Left ventricle myocardium inferior (tissue), 1 donor: Measurements from ENCODE around the gene IL16. TPM values are rescaled to one million over a fixed set of nuclear protein-coding genes. Genes with fewer than 3 reads are reported as not detected.

Source experiments
- DNase-seq: peaks from one replicate; pipeline ENCODE4 v3.0.0-alpha.2; 2020
- H3K27ac ChIP-seq: fragments of 200-600 bp; replicated peaks from 2 replicates; pipeline ENCODE4 v1.8.0; 2021
- H3K27me3 ChIP-seq: fragments of 200-600 bp; 2 replicates; pipeline ENCODE4 v1.8.0; 2021; ENCODE audit warnings: low read depth
- H3K36me3 ChIP-seq: fragments of 200-600 bp; 2 replicates; pipeline ENCODE4 v1.8.0; 2021
- H3K4me1 ChIP-seq: fragments of 200-600 bp; 2 replicates; pipeline ENCODE4 v1.8.0; 2021
- H3K4me3 ChIP-seq: fragments of 200-600 bp; 2 replicates; pipeline ENCODE4 v1.8.0; 2021; ENCODE audit warnings: mild to moderate bottlenecking, moderate library complexity
- H3K9me3 ChIP-seq: fragments of 200-600 bp; replicated peaks from 2 replicates; pipeline ENCODE4 v1.8.0; 2021
- CTCF ChIP-seq: fragments of 200-600 bp; IDR thresholded peaks from 2 replicates; pipeline ENCODE4 v1.8.0; 2021; ENCODE audit warnings: antibody characterized with exemption, mild to moderate bottlenecking, borderline replicate concordance
- intact Hi-C: fragments of 100-400 bp; cut with micrococcal nuclease; formaldehyde crosslinking; loops from one replicate; pipeline ENCODE4 v1.11.0; 2022
- total RNA-seq: library from RNA; stranded (reverse); fragmentation: NEBNext Ultra II Directional; extraction: Animal tissue kit (Norgen Biotek cat#: 25700); gene quantifications from one replicate; pipeline ENCODE4 v1.2.1, GENCODE V29; 2021
- donor health status: DM: no; HTN: yes; CAD: no; lungs with severe emphysema.

IL16 gene
- total RNA-seq, 1 donor from 2014 or later = 3.8 TPM

- no peak overlapping the region for H3K4me3 ChIP-seq
- no peaks in the 10 kb centered on the region for H3K36me3 ChIP-seq
- peaks cover 36% of the 10 kb centered on the region for H3K4me1 ChIP-seq
- intact Hi-C loops = no loop called here
- DNase-seq = no peak
- H3K27ac ChIP-seq = peak overlapping the region; percentile 84
- no peaks in the 10 kb centered on the region for H3K9me3 ChIP-seq
- TF ChIP-seq CTCF = no peak
- peaks cover 8% of the 10 kb centered on the region for H3K27me3 ChIP-seq
Measured at GRCh38 chr15:81168131-81168526, 28.6 kb upstream of the IL16 start.

GRCh38 chr15:81168644-81169043 lies 28.0 kb upstream of the IL16 start:
- Histone ChIP-seq H3K9me3 (no peaks in the 10 kb centered on the region), H3K4me1 (peaks cover 37% of the 10 kb centered on the region), H3K27me3 (peaks cover 8% of the 10 kb centered on the region), H3K27ac (peak overlapping the region; percentile 84), H3K4me3 (no peak overlapping the region), H3K36me3 (no peaks in the 10 kb centered on the region)
- intact Hi-C loops = no loop called here
- no peak for DNase-seq
- TF ChIP-seq CTCF = no peak

- no peak overlapping the region for H3K4me3 ChIP-seq
- intact Hi-C loops = no loop called here
- peak overlapping the region; percentile 91 for H3K27ac ChIP-seq
- DNase-seq = no peak
- H3K9me3 ChIP-seq = no peaks in the 10 kb centered on the region
- peaks cover 52% of the 10 kb centered on the region for H3K4me1 ChIP-seq
- no peak for TF ChIP-seq CTCF
- H3K27me3 ChIP-seq = peaks cover 8% of the 10 kb centered on the region
- H3K36me3 ChIP-seq = no peaks in the 10 kb centered on the region
Measured at GRCh38 chr15:81170511-81170910, 26.2 kb upstream of the IL16 start.

GRCh38 chr15:81171286-81171685 lies 25.4 kb upstream of the IL16 start:
- no peak for TF ChIP-seq CTCF
- Histone ChIP-seq H3K4me3 (no peak overlapping the region), H3K27me3 (peaks cover 8% of the 10 kb centered on the region), H3K36me3 (no peaks in the 10 kb centered on the region), H3K4me1 (peaks cover 60% of the 10 kb centered on the region), H3K27ac (peak overlapping the region; percentile 91), H3K9me3 (no peaks in the 10 kb centered on the region)
- DNase-seq = no peak
- intact Hi-C loops = no loop called here

GRCh38 chr15:81174125-81174791 lies 22.4 kb upstream of the IL16 start:
- peak; percentile 55 for DNase-seq
- intact Hi-C loops = no loop called here
- H3K4me1 ChIP-seq = peaks cover 45% of the 10 kb centered on the region

More at GRCh38 chr15:81174125-81174791, 22.4 kb upstream of the IL16 start:
- peak overlapping the region; percentile 91 for H3K27ac ChIP-seq
- no peaks in the 10 kb centered on the region for H3K36me3 ChIP-seq
- H3K9me3 ChIP-seq = no peaks in the 10 kb centered on the region
- H3K4me3 ChIP-seq = no peak overlapping the region
- no peak for TF ChIP-seq CTCF
- H3K27me3 ChIP-seq = peaks cover 8% of the 10 kb centered on the region
